Measurements from ENCODE around the gene PHF21A.

PHF21A gene

GRCh38 chr11:46112961-46113607 is 8.2 kb downstream of the PHF21A start:
- TF ChIP-seq, protein P1, sequence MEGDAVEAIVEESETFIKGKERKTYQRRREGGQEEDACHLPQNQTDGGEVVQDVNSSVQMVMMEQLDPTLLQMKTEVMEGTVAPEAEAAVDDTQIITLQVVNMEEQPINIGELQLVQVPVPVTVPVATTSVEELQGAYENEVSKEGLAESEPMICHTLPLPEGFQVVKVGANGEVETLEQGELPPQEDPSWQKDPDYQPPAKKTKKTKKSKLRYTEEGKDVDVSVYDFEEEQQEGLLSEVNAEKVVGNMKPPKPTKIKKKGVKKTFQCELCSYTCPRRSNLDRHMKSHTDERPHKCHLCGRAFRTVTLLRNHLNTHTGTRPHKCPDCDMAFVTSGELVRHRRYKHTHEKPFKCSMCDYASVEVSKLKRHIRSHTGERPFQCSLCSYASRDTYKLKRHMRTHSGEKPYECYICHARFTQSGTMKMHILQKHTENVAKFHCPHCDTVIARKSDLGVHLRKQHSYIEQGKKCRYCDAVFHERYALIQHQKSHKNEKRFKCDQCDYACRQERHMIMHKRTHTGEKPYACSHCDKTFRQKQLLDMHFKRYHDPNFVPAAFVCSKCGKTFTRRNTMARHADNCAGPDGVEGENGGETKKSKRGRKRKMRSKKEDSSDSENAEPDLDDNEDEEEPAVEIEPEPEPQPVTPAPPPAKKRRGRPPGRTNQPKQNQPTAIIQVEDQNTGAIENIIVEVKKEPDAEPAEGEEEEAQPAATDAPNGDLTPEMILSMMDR (IDR thresholded peaks at IDR 0.05): no peak

DNA sequence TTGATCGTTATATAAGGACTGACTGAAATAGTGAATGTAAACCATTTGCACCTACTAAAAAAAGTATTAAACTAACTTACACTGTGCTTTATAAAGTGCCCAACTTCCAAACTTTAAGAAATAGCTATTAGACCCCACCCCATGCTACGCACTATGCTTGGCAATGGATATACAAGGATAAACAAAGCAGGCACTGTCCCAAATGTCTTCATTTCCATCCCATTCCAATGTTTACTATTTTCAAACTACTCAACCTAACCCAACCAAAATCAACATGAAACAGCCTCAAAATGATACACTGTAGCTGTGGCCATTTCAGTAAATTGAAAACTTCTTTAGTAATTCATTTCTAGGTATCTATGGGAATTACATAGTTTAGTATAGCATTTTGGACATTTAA is 12.5 kb downstream of the PHF21A start:
- TF ChIP-seq, protein P1 (IDR thresholded peaks at IDR 0.05): no peak

DNA sequence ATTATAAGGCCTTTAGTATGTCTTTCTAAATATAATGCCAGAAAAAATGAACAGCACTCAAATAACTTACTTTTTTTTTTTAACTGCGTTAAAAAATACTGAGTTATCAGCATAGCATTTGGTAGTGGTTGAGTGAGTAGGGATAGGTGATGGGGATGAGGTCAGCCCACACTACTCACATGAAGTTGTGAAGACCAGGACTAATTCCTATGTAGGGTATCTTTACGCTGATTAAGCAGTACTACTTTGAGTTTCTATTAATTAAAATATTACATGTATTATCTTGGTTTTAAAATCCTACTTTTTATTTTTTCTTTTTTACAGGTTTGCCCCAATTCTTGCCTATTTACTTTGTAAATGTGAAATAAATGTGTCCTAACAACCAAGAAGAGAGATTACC is 13.5 kb downstream of the PHF21A start:
- TF ChIP-seq, protein P1 (IDR thresholded peaks at IDR 0.05): no peak

- TF ChIP-seq, protein P1 (IDR thresholded peaks at IDR 0.05): no peak
Observed at GRCh38 chr11:46107408-46107718, 13.9 kb downstream of the PHF21A start.

DNA sequence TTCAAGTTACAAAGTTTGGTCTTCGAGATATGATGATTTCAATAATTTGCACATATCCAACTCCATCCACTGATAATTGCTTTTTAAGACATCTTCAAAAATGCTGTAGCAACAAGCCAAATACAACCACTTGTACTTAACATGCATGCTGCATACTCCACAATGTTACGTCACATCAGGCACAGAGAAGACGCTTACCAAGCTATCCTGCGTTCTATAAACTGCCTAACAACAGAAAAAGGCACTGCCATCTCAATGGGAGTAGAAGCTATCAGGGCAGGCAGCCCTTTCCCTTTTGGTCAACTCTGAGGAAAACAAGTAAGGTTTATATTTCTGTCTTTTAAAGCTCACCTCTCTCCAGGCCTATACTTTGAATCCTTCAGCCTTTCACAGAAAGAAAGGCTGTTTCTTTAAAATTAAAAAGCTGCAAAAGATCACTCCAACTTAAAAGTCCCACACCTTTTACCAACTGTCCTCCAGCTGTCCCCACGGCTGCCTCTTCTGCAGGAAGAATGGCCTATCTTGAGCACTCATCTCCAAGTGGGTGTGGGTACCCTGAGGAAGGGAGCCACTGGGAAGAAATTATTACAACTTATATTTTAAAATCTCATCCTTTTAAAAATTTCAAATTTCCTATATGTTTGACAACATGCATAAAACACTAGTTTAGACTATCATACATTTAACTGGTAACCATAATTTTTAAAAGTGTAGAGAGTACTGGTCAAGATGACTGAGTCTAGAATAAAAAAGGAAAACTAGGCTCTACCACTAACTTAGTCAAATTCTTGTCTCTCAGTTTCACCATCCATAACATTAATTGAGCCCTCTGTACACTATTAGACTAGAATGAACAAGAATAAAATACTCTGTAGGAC is 14.5 kb downstream of the PHF21A start:
- TF ChIP-seq, protein P1 (IDR thresholded peaks at IDR 0.05): no peak

DNA sequence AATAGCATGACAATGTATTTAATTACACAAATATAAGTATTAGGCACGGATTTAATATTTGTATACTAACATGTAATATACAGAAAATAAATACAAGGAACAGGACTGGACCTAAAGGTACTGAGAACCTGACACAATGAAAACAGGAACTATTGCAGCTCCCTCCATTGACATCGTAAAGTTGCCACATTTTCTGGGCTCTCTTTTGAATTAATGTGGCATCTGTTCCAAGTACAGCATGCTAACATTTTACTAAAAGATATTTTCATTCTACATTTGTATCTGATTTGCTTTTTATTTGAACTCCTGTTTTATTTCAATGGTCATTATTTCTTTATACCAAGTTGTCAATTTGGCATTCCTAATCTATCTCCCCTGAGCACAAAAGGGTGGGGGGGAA is 15.3 kb downstream of the PHF21A start:
- TF ChIP-seq, protein P1 (IDR thresholded peaks at IDR 0.05): no peak

DNA sequence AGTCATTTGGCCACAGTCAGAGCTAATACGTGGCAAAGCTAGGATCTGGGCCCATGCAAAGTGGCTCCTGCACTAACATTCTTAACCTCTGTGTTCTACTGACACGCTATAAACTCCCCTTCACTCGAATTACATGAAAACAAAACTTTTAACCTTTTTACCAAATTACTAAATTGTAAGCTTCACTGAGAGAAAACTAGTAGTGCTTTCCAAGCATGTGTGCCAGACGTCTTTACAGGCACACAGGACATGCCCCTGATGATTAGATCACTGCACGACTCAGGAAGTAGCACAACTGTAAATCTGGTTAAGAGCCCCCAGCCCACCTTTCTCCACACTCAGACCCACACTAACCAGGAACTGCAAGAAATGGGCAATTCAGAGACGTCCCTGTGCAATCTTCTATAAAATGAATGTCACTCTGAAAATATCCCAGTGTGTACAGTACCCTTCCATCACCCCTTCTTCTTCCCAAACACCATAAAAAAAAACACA is 16.1 kb downstream of the PHF21A start:
- TF ChIP-seq, protein P1 (IDR thresholded peaks at IDR 0.05): no peak

All from LNCAP (cell line).